ENCODE results near the gene STBD1. TPM values are rescaled to one million over a fixed set of nuclear protein-coding genes. Genes with fewer than 3 reads are reported as not detected.

The STBD1 gene
- total RNA-seq, 1 experiment from 2014 or later, result 3.7 TPM

GRCh38 chr4:76301068-76301774 lies 5.3 kb upstream of the STBD1 start:
- CTCF ChIA-PET, result interaction anchor here (0.6 to 2.2 kb wide), 5 partner anchors 12 to 121 kb away, joined by 3 to 9 read pairs (median 4); no protein-coding TSS in a partner anchor
- intact Hi-C loops (cut with micrococcal nuclease), result loop anchor here (10.0 kb wide), 1 partner anchor 204 kb away; no protein-coding TSS in a partner anchor
- peak; percentile 89 for DNase-seq (ENCODE audit: unreplicated experiment)
- no peaks in the 10 kb centered on the region for H3K9me3 Mint-ChIP-seq (ENCODE audit: unreplicated experiment)
- H3K36me3 Mint-ChIP-seq (ENCODE audit: insufficient read depth, unreplicated experiment), result peaks cover 11% of the 10 kb centered on the region
- H3K4me1 Mint-ChIP-seq (ENCODE audit: insufficient read depth, unreplicated experiment), result peaks cover 40% of the 10 kb centered on the region
- TF ChIP-seq, protein P1, sequence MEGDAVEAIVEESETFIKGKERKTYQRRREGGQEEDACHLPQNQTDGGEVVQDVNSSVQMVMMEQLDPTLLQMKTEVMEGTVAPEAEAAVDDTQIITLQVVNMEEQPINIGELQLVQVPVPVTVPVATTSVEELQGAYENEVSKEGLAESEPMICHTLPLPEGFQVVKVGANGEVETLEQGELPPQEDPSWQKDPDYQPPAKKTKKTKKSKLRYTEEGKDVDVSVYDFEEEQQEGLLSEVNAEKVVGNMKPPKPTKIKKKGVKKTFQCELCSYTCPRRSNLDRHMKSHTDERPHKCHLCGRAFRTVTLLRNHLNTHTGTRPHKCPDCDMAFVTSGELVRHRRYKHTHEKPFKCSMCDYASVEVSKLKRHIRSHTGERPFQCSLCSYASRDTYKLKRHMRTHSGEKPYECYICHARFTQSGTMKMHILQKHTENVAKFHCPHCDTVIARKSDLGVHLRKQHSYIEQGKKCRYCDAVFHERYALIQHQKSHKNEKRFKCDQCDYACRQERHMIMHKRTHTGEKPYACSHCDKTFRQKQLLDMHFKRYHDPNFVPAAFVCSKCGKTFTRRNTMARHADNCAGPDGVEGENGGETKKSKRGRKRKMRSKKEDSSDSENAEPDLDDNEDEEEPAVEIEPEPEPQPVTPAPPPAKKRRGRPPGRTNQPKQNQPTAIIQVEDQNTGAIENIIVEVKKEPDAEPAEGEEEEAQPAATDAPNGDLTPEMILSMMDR (IDR thresholded peaks at IDR 0.05; ENCODE audit: unreplicated experiment), result no peak
- no peak overlapping the region for H3K4me3 Mint-ChIP-seq (ENCODE audit: unreplicated experiment)
- POLR2A ChIA-PET, result interaction anchor here (0.7 to 2.7 kb wide), 11 partner anchors 8 to 132 kb away, joined by 3 to 18 read pairs (median 4); partner anchors contain the start of gene SCARB2
- H3K27ac Mint-ChIP-seq (ENCODE audit: low read depth, unreplicated experiment), result peak overlapping the region; percentile 54
- no peaks in the 10 kb centered on the region for H3K27me3 Mint-ChIP-seq (ENCODE audit: insufficient read depth, unreplicated experiment)
- BruUV-seq (replicated peaks), result no TSS peak

DNA sequence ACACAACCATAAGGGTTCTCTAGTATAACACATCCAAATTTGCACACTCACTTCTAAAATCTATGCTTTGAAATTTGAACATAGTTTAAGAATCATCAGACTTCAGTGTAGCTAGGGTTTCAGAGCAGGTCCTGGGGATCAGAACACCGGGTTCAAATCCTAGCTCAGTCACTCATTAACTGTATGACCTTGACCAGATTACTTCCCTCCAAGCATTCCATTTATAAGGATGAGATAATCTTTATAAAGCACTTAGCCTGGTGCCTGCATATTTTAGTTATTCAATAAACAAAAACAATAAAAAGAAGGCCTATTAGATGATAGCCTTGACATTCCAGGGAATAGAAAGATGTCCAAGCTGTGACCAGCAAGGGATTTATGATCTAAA lies 4.8 kb upstream of the STBD1 start:
- ChIA-PET CTCF (interaction anchor here (0.6 to 2.2 kb wide), 5 partner anchors 23 to 128 kb away, joined by 3 to 9 read pairs (median 3); no protein-coding TSS in a partner anchor), POLR2A (interaction anchor here (0.6 to 2.7 kb wide), 11 partner anchors 15 to 153 kb away, joined by 3 to 18 read pairs (median 4); partner anchors contain the start of genes NUP54 and SCARB2)
- DNase-seq (ENCODE audit: unreplicated experiment), result no peak
- intact Hi-C loops (cut with micrococcal nuclease), result loop anchor here (10.0 kb wide), 1 partner anchor 203 kb away; no protein-coding TSS in a partner anchor
- Mint-ChIP-seq H3K9me3 (ENCODE audit: unreplicated experiment) (no peaks in the 10 kb centered on the region), H3K4me1 (ENCODE audit: insufficient read depth, unreplicated experiment) (peaks cover 40% of the 10 kb centered on the region), H3K27ac (ENCODE audit: low read depth, unreplicated experiment) (peak overlapping the region; percentile 54), H3K4me3 (ENCODE audit: unreplicated experiment) (no peak overlapping the region), H3K36me3 (ENCODE audit: insufficient read depth, unreplicated experiment) (peaks cover 10% of the 10 kb centered on the region), H3K27me3 (ENCODE audit: insufficient read depth, unreplicated experiment) (no peaks in the 10 kb centered on the region)
- no TSS peak for BruUV-seq (replicated peaks)
- TF ChIP-seq, protein P1 (IDR thresholded peaks at IDR 0.05; ENCODE audit: unreplicated experiment), result no peak

DNA sequence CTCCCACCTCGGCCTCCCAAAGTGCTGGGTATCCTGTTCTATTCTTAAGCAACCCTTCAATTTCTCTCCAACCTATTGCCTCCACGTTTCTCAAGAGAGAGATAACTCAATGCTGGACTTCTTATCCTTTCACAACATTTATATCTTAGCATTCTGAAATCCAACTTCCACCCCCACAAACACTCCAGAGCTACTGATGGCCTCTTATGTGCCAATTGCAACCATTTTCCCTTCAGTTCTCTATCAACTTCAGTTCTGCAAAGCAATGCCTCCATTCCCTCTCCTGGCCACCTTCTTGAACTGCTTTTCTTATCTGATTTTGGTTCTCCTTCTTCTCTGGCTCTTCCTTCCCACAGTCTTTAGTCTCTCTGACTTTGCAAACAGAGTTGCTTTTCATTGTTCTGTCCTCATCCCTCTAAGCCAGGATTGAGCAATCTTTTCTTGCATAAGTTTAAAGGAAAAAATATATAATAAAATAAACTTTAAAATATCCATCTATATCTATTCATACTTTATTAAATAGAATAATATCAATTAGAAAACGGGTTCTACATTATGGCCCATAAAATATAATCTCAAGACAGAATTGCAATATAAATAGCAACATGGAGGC lies 3.6 kb upstream of the STBD1 start:
- ChIA-PET POLR2A (interaction anchor here (0.6 to 2.7 kb wide), 4 partner anchors 90 to 1439 kb away, joined by 3 to 18 read pairs (median 4); partner anchors contain the start of genes NUP54 and SCARB2), CTCF (interaction anchor here (1.0 to 2.2 kb wide), 2 partner anchors 123 to 129 kb away, joined by 3 to 9 read pairs; no protein-coding TSS in a partner anchor)
- intact Hi-C loops (cut with micrococcal nuclease), result loop anchor here (10.0 kb wide), 1 partner anchor 202 kb away; no protein-coding TSS in a partner anchor
- Mint-ChIP-seq H3K4me3 (ENCODE audit: unreplicated experiment) (no peak overlapping the region), H3K9me3 (ENCODE audit: unreplicated experiment) (no peaks in the 10 kb centered on the region), H3K4me1 (ENCODE audit: insufficient read depth, unreplicated experiment) (peaks cover 40% of the 10 kb centered on the region), H3K27me3 (ENCODE audit: insufficient read depth, unreplicated experiment) (no peaks in the 10 kb centered on the region), H3K27ac (ENCODE audit: low read depth, unreplicated experiment) (no peak overlapping the region), H3K36me3 (ENCODE audit: insufficient read depth, unreplicated experiment) (peaks cover 10% of the 10 kb centered on the region)
- no TSS peak for BruUV-seq (replicated peaks)
- TF ChIP-seq, protein P1 (IDR thresholded peaks at IDR 0.05; ENCODE audit: unreplicated experiment), result no peak
- peak; percentile 40 for DNase-seq (ENCODE audit: unreplicated experiment)

Data from MCF 10A (cell line).